ENCODE data around the gene KIAA1328. TPM values are rescaled to one million over a fixed set of nuclear protein-coding genes. Genes with fewer than 3 reads are reported as not detected.

The KIAA1328 gene
- total and polyA plus RNA-seq, 7 donors, result 2.1 to 18.9 (median 12.5) TPM

- no peaks in the 10 kb centered on the region for H3K4me1 ChIP-seq
- no peaks in the 10 kb centered on the region for H3K36me3 ChIP-seq
- H3K27ac ChIP-seq, result no peak overlapping the region
- TF ChIP-seq POLR2A (IDR thresholded peaks at IDR 0.05) (no peak), CTCF (IDR thresholded peaks at IDR 0.05) (no peak), POLR2AphosphoS5 (IDR thresholded peaks at IDR 0.05) (no peak), EP300 (IDR thresholded peaks at IDR 0.05) (no peak)
- H3K9me3 ChIP-seq, result no peaks in the 10 kb centered on the region
- intact Hi-C loops (cut with DNase I), result no loop called here
- no peak overlapping the region for H3K4me3 ChIP-seq
- no peaks in the 10 kb centered on the region for H3K27me3 ChIP-seq
- no peak for DNase-seq
Measured at GRCh38 chr18:36887114-36887513, 58.2 kb downstream of the KIAA1328 start.

GRCh38 chr18:36887864-36888263 lies 58.9 kb downstream of the KIAA1328 start:
- Histone ChIP-seq H3K27me3 (no peaks in the 10 kb centered on the region), H3K9me3 (no peaks in the 10 kb centered on the region), H3K36me3 (no peaks in the 10 kb centered on the region), H3K4me3 (no peak overlapping the region), H3K4me1 (no peaks in the 10 kb centered on the region), H3K27ac (no peak overlapping the region)
- no peak for DNase-seq
- TF ChIP-seq CTCF (IDR thresholded peaks at IDR 0.05) (no peak), POLR2A (IDR thresholded peaks at IDR 0.05) (no peak), POLR2AphosphoS5 (IDR thresholded peaks at IDR 0.05) (no peak), EP300 (IDR thresholded peaks at IDR 0.05) (no peak)
- WGBS, 2 donors, result 72 to 96% methylated on average over 1 of the region's 1 CpG
- intact Hi-C loops (cut with DNase I), result no loop called here

GRCh38 chr18:36888778-36889177 lies 59.9 kb downstream of the KIAA1328 start:
- TF ChIP-seq EP300 (IDR thresholded peaks at IDR 0.05), result no peak
- TF ChIP-seq CTCF (IDR thresholded peaks at IDR 0.05), result no peak
- no peak for TF ChIP-seq POLR2A (IDR thresholded peaks at IDR 0.05)
- TF ChIP-seq POLR2AphosphoS5 (IDR thresholded peaks at IDR 0.05), result no peak
- Histone ChIP-seq H3K4me1 (no peaks in the 10 kb centered on the region), H3K36me3 (no peaks in the 10 kb centered on the region), H3K27ac (no peak overlapping the region), H3K4me3 (no peak overlapping the region), H3K27me3 (no peaks in the 10 kb centered on the region), H3K9me3 (no peaks in the 10 kb centered on the region)
- intact Hi-C loops (cut with DNase I), result no loop called here
- no peak for DNase-seq

GRCh38 chr18:36889321-36889720 lies 60.4 kb downstream of the KIAA1328 start:
- TF ChIP-seq CTCF (IDR thresholded peaks at IDR 0.05), result no peak
- no peak for TF ChIP-seq POLR2A (IDR thresholded peaks at IDR 0.05)
- Histone ChIP-seq H3K27me3 (no peaks in the 10 kb centered on the region), H3K36me3 (no peaks in the 10 kb centered on the region), H3K27ac (no peak overlapping the region), H3K4me3 (no peak overlapping the region), H3K9me3 (no peaks in the 10 kb centered on the region), H3K4me1 (no peaks in the 10 kb centered on the region)
- WGBS, 2 donors, result 18 to 72% methylated on average over 1 of the region's 1 CpG
- intact Hi-C loops (cut with DNase I), result no loop called here
- no peak for DNase-seq

GRCh38 chr18:36889742-36890141 lies 60.8 kb downstream of the KIAA1328 start:
- Histone ChIP-seq H3K4me3 (no peak overlapping the region), H3K4me1 (no peaks in the 10 kb centered on the region), H3K9me3 (no peaks in the 10 kb centered on the region), H3K36me3 (no peaks in the 10 kb centered on the region), H3K27ac (no peak overlapping the region), H3K27me3 (no peaks in the 10 kb centered on the region)
- intact Hi-C loops (cut with DNase I), result no loop called here
- DNase-seq, result no peak
- TF ChIP-seq POLR2A (IDR thresholded peaks at IDR 0.05) (no peak), CTCF (IDR thresholded peaks at IDR 0.05) (no peak), EP300 (IDR thresholded peaks at IDR 0.05) (no peak), POLR2AphosphoS5 (IDR thresholded peaks at IDR 0.05) (no peak)
